Lung microvascular endothelial cell (primary cell): ENCODE results near the gene HAPLN3. TPM values are rescaled to one million over a fixed set of nuclear protein-coding genes. Genes with fewer than 3 reads are reported as not detected.

Experiments
- DNase-seq, 2 donors: peaks; one replicate each; pipeline versions ENCODE4 v3.0.0 to v3.0.0-alpha.2; 2010; ENCODE audit warnings: low read depth in 2 of 2
- total RNA-seq: library from RNA; depleted of rRNA; stranded (reverse); fragments of >200 nt; gene quantifications from 2 replicates; pipeline ENCODE4 v1.2.1, GENCODE V29; 2014

HAPLN3 gene
- total RNA-seq, 1 donor from 2014 or later: 76.0 TPM

DNA sequence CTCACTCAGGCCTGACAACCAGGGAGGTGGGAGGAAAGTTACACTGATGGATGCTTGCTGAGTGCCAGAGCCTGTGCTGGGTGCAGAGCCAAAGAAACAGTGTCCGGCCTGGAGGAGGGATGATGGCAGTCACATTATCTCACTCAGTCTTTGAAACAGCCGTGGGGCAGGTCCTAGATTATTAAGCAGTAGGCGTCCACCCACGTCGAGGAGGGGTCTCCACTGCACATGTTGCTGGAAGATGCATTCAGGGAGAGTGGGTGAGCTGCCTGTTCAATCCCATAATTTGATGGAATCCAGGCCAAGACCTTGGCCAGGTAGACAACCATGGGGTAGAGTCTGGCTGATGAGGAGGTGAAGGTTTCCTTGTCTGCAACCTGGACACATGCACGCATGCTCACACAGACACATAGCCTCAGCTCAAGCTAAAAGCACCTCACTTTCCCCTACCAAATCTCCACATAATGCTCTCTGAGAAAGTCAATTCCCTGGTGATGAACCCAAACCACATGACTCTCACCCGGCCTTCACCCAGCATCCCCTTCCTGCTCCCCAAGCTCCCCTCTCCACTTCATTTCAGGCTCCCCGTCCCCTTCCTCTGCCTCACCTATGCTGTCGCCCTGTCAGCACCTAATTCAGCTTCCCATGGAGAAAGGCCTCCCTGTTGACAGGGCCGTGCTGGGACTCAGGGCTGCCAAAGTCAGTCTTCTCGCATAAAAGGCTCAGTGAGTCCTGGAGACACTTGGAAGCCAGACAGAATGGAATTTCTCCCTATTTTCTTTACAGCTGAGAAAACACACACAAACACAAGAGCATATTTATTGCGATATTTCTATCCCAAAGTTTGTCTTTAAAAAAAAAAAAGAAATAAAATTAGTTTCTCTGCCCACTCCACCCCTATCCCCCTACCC is 62.3 kb downstream of the HAPLN3 start:
- no peak for DNase-seq

DNA sequence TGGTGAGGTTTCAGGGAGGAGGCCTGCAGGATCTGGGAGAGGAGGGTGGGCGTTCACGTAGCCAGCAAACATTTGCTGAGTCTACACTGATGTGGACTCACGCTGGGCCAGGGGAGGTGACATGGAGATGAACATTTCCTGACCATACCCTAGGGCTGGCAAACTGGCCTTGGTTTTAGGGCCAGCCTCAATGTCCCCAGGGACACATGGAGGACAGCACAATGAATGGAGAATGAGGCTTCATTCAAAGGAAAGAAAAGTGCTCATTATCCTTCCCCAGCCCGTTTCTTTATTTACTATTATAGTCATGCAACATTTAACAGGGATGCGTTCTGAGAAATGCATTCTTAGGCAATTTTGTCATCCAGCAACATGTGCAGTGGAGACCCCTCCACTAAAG is 65.3 kb downstream of the HAPLN3 start:
- no peak for DNase-seq

DNA sequence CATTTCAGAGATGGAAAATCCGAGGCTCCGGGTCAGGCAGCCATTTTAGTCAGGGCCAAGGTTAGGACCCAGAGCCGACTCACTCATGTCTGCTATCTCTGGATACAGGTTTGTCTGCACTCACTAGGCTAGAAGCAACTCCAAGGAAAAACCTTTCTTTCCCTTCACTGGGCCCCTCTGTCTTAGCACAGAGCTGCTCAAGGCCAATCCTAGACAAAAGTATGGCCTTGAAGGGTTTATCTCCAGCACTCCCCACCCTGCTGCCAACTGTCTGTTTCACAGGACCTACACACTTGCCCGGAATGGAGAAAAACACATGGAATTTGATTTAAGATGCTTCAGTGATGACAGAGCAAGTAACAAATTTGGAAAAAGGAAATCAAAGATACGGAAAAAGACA is 66.6 kb downstream of the HAPLN3 start:
- DNase-seq: no peak

Other genes with a start within 250 kb of the HAPLN3 start
- gene ACAN, start 92.1 kb downstream of the HAPLN3 start, total RNA-seq: not detected in 2 replicates
- 31.2 and 40.1 TPM in 2 replicates for gene MFGE8, start 17.8 kb upstream of the HAPLN3 start, total RNA-seq
- gene ABHD2, start 192.9 kb upstream of the HAPLN3 start, total RNA-seq: 27.5 and 48.2 TPM in 2 replicates